Measurements from ENCODE around the gene LYSMD3.

DNA sequence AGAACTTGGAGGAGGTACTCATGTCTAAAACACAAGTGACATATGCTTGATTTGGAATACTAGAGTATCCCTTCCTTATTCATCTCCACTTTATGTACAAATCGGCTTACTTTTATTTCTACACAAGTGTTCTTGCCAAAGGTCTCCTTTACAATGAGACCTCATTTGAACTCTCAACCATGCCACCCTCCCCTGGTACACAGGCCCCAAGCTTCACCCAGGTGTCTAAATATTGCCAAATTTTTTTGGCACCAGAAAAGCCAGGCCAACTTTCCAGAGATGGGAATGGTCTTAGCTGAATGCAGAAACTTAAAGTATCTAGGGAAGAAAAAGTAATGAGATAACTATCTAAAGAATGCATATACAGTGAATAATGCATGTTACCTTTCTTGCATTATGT lies 18.9 kb downstream of the LYSMD3 start:
- TF ChIP-seq, protein P1, sequence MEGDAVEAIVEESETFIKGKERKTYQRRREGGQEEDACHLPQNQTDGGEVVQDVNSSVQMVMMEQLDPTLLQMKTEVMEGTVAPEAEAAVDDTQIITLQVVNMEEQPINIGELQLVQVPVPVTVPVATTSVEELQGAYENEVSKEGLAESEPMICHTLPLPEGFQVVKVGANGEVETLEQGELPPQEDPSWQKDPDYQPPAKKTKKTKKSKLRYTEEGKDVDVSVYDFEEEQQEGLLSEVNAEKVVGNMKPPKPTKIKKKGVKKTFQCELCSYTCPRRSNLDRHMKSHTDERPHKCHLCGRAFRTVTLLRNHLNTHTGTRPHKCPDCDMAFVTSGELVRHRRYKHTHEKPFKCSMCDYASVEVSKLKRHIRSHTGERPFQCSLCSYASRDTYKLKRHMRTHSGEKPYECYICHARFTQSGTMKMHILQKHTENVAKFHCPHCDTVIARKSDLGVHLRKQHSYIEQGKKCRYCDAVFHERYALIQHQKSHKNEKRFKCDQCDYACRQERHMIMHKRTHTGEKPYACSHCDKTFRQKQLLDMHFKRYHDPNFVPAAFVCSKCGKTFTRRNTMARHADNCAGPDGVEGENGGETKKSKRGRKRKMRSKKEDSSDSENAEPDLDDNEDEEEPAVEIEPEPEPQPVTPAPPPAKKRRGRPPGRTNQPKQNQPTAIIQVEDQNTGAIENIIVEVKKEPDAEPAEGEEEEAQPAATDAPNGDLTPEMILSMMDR (IDR thresholded peaks at IDR 0.05), result no peak
- TF ChIP-seq POLR2A (IDR thresholded peaks at IDR 0.05), result no peak
